Brain pericyte (primary cell): ENCODE results near the gene P2RY13.

ENCODE experiments used
- DNase-seq: peaks from one replicate; pipeline ENCODE4 v3.0.0-alpha.2; 2012; ENCODE audit warnings: low read depth, low spot score

P2RY13 gene

GRCh38 chr3:151293127-151293526 lies 36.2 kb downstream of the P2RY13 start:
- no peak for DNase-seq

GRCh38 chr3:151290673-151291072 lies 38.7 kb downstream of the P2RY13 start:
- no peak for DNase-seq

DNA sequence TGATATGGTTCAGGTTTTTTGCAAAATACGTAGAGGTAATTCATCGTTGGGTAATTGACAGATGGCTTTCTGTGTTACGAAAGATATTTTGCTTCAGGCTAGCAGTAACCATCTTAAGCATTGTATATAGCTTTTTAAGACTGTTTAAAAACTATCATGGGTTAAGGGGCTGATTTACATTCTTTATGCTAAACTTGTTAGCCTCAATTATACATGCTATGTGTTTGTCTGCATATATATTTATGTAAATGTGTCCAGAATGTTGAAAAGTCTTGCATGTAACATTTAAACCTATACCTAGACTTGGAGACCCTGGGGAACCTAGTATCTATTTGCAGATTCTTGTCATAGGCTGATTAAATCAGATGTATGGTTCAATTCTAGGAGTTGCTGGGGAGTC lies 39.9 kb downstream of the P2RY13 start:
- no peak for DNase-seq

DNA sequence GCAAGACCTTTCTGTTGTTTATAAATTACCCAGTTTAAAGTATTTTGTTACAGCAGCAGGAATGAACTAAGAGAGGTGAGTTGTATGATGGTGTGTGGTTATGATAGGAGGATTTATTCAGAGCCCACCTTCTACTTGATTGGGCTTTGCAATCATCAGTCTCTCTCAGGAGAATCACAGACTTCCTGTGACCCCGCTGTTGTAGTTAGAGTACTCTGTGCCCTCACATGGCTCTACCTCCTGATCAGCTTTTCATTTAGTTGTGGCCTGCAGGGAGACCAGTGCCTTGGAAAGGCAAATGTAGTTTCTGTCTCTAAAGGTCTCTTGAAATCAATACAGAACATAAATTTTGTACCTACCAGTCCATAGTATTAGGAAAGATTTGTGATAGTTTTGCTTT lies 43.4 kb downstream of the P2RY13 start:
- DNase-seq, result no peak

DNA sequence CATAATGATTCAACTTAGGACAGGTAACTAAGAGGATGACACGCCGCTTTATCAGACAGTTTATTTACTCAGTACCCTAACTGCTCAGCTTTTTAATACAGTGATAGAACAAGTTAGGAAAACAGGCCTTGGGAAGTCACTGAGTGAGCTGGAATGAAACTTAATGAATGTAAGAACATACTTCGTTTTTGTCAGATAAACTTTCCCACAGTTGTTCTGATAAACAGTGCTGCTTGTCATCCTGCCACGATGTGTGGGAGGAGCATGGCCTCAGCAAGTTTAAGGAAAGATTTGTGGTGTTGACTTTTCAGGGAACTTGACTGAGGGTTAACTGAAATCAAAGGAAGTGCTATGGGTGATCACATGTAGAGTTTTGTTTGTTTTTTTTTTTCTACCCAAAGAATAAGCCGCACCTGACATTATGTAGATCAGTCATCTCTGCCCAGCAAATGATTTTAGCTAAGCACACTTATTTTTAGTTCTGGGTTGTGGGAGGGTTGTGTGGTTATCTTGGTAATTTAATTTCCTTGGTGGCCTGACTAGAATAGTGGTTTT lies 45.4 kb downstream of the P2RY13 start:
- no peak for DNase-seq

DNA sequence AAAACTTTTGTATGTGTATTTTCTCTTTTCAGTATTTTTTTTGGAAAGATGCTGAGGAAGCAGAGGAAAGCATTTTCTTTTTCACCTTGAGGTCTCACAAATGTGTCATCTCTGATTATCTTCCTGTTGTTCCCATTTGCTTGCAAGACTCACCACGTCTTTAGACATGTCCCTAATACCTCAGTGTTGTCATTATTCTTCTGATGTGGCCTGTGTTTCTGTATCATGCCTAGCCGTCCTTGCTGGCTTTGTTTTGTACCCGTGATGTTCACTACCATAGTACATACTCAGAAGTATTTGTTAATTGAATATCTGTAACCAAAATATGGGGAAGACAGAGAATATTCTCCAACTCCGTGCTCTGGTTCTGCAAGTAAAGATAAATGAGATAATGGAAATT lies 46.0 kb downstream of the P2RY13 start:
- DNase-seq, result no peak

DNA sequence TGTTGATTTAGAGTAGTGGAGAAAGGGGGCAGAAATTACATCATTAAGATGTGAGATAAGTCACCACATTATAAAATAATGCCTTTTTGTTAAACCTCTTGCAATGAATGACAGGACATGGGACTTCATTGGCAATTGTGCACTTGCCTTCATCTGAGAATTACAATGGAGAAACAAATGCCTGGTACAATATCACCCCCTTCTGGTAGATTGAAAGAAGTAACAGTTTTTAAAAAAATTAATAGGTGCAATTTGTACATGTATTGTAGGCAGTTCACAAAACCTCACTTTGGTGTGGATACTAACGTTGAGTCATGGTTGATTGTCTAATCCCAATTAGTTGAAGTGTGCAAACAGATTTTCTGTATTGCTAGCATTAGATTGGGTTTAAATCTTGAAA lies 46.4 kb downstream of the P2RY13 start:
- DNase-seq, result no peak

- DNase-seq, result peak; percentile 44
Observed at GRCh38 chr3:151281671-151282324, 47.6 kb downstream of the P2RY13 start.

GRCh38 chr3:151278230-151278629 lies 51.1 kb downstream of the P2RY13 start, which contains the start of gene P2RY14:
P2RY14 (minus strand) TSS chr3:151278542; CDS start chr3:151214316, 64,226 bp downstream.
- DNase-seq, result no peak

DNA sequence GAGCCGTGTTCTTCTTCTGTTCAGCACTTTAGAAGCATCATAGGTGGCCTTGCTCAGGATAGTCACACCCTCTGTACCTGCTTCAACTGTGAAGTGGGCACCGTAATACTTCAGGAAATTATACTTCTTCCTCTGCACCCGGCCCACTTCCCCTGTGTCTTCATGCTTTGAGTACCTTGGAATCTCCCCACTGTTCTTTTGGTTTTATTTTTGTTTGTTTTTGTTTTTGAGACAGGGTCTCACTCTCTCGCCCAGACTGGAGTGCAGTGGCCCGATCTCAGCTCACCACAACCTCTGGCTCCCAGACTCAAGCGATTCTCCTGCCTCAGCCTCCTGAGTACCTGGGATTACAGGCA lies 52.7 kb downstream of the P2RY13 start:
- DNase-seq, result no peak
